PC-3 (cell line): ENCODE measurements around the gene ZC2HC1C. TPM values are rescaled to one million over a fixed set of nuclear protein-coding genes. Genes with fewer than 3 reads are reported as not detected.
A peak's percentile ranks its signal among the peaks of the same experiment; 100 is the strongest.

Source experiments
- ATAC-seq: fragments of 200-7000 bp; cut with Tn5 transposase; 2 replicates; pipeline ENCODE4 v1.9.1; 2020; ENCODE audit warnings: mild to moderate bottlenecking, moderate library complexity
- BruUV-seq: library from RNA; stranded (reverse); fragments of 400-500 nt; replicated peaks from 2 replicates; lab custom pipeline; 2021; lab: Mats Ljungman, UMichigan
- CTCF ChIA-PET: fragments of 300-600 bp; sonication (Branson Sonifier 250); formaldehyde crosslinking; loops from one replicate; lab custom pipeline; 2022; ENCODE audit warnings: antibody characterized with exemption; lab: Charles Lee
- POLR2A ChIA-PET: fragments of 300-600 bp; sonication (Branson Sonifier 250); formaldehyde crosslinking; loops from one replicate; lab custom pipeline; 2022; ENCODE audit warnings: antibody characterized with exemption; ENCODE audit not compliant: unreplicated experiment; lab: Charles Lee
- DNase-seq: peaks from one replicate; pipeline ENCODE4 v3.0.0-alpha.2; 2015
- H2AFZ ChIP-seq: fragments of 300-600 bp; sonication (generic); 2 replicates; pipeline ENCODE4 v1.6.0; 2016; ENCODE audit warnings: antibody characterized with exemption, low read length
- H3F3A ChIP-seq: fragments of 300-600 bp; sonication (generic); one replicate; pipeline ENCODE4 v1.6.0; 2017; ENCODE audit warnings: antibody characterized with exemption, low read length, control low read depth, mild to moderate bottlenecking; ENCODE audit not compliant: unreplicated experiment
- H3K27ac ChIP-seq: fragments of 300-600 bp; sonication (generic); 2 replicates; pipeline ENCODE4 v1.5.1; 2016; ENCODE audit warnings: mild to moderate bottlenecking, low read length
- H3K27me3 ChIP-seq: fragments of 300-600 bp; sonication (generic); 2 replicates; pipeline ENCODE4 v1.6.1; 2016; ENCODE audit warnings: low read length, mixed read lengths
- H3K36me3 ChIP-seq: fragments of 300-600 bp; sonication (generic); 2 replicates; pipeline ENCODE4 v1.6.1; 2016; ENCODE audit warnings: low read depth, mixed run types, low read length, mixed read lengths
- H3K4me1 ChIP-seq: fragments of 300-600 bp; sonication (generic); 2 replicates; pipeline ENCODE4 v1.5.1; 2016; ENCODE audit warnings: low read length; ENCODE audit not compliant: insufficient read depth
- H3K4me2 ChIP-seq: fragments of 300-600 bp; sonication (generic); 2 replicates; pipeline ENCODE4 v1.6.0; 2016; ENCODE audit warnings: low read length
- H3K4me3 ChIP-seq: fragments of 300-600 bp; sonication (generic); 2 replicates; pipeline ENCODE4 v1.5.1; 2016; ENCODE audit warnings: mild to moderate bottlenecking, low read length, mixed read lengths
- H3K79me2 ChIP-seq: fragments of 300-600 bp; sonication (generic); 2 replicates; pipeline ENCODE4 v1.6.1; 2017; ENCODE audit warnings: low read length, mixed read lengths
- H3K9ac ChIP-seq: fragments of 300-600 bp; sonication (generic); 2 replicates; pipeline ENCODE4 v1.6.0; 2016; ENCODE audit warnings: mild to moderate bottlenecking, low read length
- H3K9me2 ChIP-seq: fragments of 300-600 bp; sonication (generic); replicated peaks from 2 replicates; pipeline ENCODE4 v1.6.1; 2016; ENCODE audit warnings: mixed run types, low read length, mixed read lengths
- H3K9me3 ChIP-seq: fragments of 300-600 bp; sonication (generic); 2 replicates; pipeline ENCODE4 v1.6.1; 2016; ENCODE audit warnings: low read length, mixed read lengths
- H4K20me1 ChIP-seq: fragments of 300-600 bp; sonication (generic); 2 replicates; pipeline ENCODE4 v1.6.1; 2016; ENCODE audit warnings: low read length, mixed read lengths
- CTCF ChIP-seq: fragments of 300-600 bp; sonication (generic); conservative IDR thresholded peaks from 2 replicates; pipeline ENCODE4 v1.5.1; 2017; ENCODE audit warnings: antibody characterized with exemption, low read depth, mild to moderate bottlenecking, low read length
- EZH2 ChIP-seq: fragments of 300-600 bp; sonication (generic); IDR thresholded peaks from one replicate; pipeline ENCODE4 v1.6.1; 2017; ENCODE audit warnings: antibody characterized with exemption, mild to moderate bottlenecking, low read length; ENCODE audit not compliant: unreplicated experiment
- EZH2phosphoT487 ChIP-seq: fragments of 300-600 bp; sonication (generic); IDR thresholded peaks from 2 replicates; pipeline ENCODE4 v1.6.1; 2018; ENCODE audit warnings: mild to moderate bottlenecking, antibody characterized with exemption, low read length, borderline replicate concordance
- intact Hi-C: fragments of 100-400 bp; cut with micrococcal nuclease; formaldehyde crosslinking; loops from 2 replicates; pipeline ENCODE4 v1.9.0; 2023
- total RNA-seq: library from RNA; depleted of rRNA; stranded (reverse); fragments of >200 nt; gene quantifications from 2 replicates; pipeline ENCODE4 v1.2.3, GENCODE V29; 2014

ZC2HC1C gene
- total RNA-seq, 1 experiment from 2014 or later, result 3.4 TPM

GRCh38 chr14:75046899-75047298 is 22.5 kb upstream of the ZC2HC1C start:
- intact Hi-C loops, result no loop called here
- no peak overlapping the region for H2AFZ ChIP-seq
- POLR2A ChIA-PET, result no interaction called here

GRCh38 chr14:75047506-75047905 is 21.9 kb upstream of the ZC2HC1C start:
- H3K9me3 ChIP-seq, result no peaks in the 10 kb centered on the region
- H3K27me3 ChIP-seq, result no peaks in the 10 kb centered on the region
- CTCF ChIA-PET, result no interaction called here
- no peak overlapping the region for H3K4me2 ChIP-seq
- H3F3A ChIP-seq, result no peaks in the 10 kb centered on the region
- no peak overlapping the region for H2AFZ ChIP-seq
- no peak overlapping the region for H3K9ac ChIP-seq
- POLR2A ChIA-PET, result no interaction called here
- intact Hi-C loops, result no loop called here
- H3K79me2 ChIP-seq, result peaks cover 58% of the 10 kb centered on the region
- no TSS peak for BruUV-seq
- DNase-seq, result no peak
- ATAC-seq, result no peak
- no peak for TF ChIP-seq EZH2phosphoT487
- no peak for TF ChIP-seq EZH2
- TF ChIP-seq CTCF, result no peak
- H4K20me1 ChIP-seq, result no peaks in the 10 kb centered on the region
- no peaks in the 10 kb centered on the region for H3K9me2 ChIP-seq
- peaks cover 14% of the 10 kb centered on the region; the same call in 1 of the 2 replicates for H3K36me3 ChIP-seq
- H3K4me3 ChIP-seq, result no peak overlapping the region
- peaks cover 29% of the 10 kb centered on the region for H3K4me1 ChIP-seq
- H3K27ac ChIP-seq, result no peak overlapping the region

More at GRCh38 chr14:75046899-75047298, 22.5 kb upstream of the ZC2HC1C start:
- H3K9me3 ChIP-seq, result no peaks in the 10 kb centered on the region
- H3K4me2 ChIP-seq, result no peak overlapping the region
- no TSS peak for BruUV-seq
- peaks cover 58% of the 10 kb centered on the region for H3K79me2 ChIP-seq
- CTCF ChIA-PET, result no interaction called here
- ATAC-seq (no peak), DNase-seq (peak; percentile 25)
- H3K27me3 ChIP-seq, result no peaks in the 10 kb centered on the region
- peaks cover 35% of the 10 kb centered on the region for H3K4me1 ChIP-seq
- TF ChIP-seq CTCF (no peak), EZH2phosphoT487 (no peak), EZH2 (no peak)
- no peaks in the 10 kb centered on the region for H3K9me2 ChIP-seq
- no peak overlapping the region for H3K4me3 ChIP-seq
- no peak overlapping the region for H3K27ac ChIP-seq
- H3K9ac ChIP-seq, result no peak overlapping the region
- no peaks in the 10 kb centered on the region for H3F3A ChIP-seq
- H3K36me3 ChIP-seq, result peaks cover 14% of the 10 kb centered on the region; the same call in 1 of the 2 replicates
- H4K20me1 ChIP-seq, result no peaks in the 10 kb centered on the region

GRCh38 chr14:75048101-75048500 is 21.3 kb upstream of the ZC2HC1C start:
- Histone ChIP-seq H3K79me2 (peaks cover 55% of the 10 kb centered on the region), H3K4me2 (no peak overlapping the region), H4K20me1 (no peaks in the 10 kb centered on the region), H3F3A (no peaks in the 10 kb centered on the region), H3K9me3 (no peaks in the 10 kb centered on the region), H3K36me3 (peaks cover 14% of the 10 kb centered on the region; the same call in 1 of the 2 replicates), H3K4me3 (no peak overlapping the region), H2AFZ (no peak overlapping the region), H3K9me2 (no peaks in the 10 kb centered on the region), H3K9ac (no peak overlapping the region), H3K27me3 (no peaks in the 10 kb centered on the region), H3K27ac (no peak overlapping the region), H3K4me1 (peaks cover 29% of the 10 kb centered on the region)
- DNase-seq, result no peak
- ChIA-PET CTCF (no interaction called here), POLR2A (no interaction called here)
- ATAC-seq, result no peak
- intact Hi-C loops, result no loop called here
- no TSS peak for BruUV-seq
- TF ChIP-seq EZH2phosphoT487, result no peak
- TF ChIP-seq CTCF, result no peak
- TF ChIP-seq EZH2, result no peak
